GM18505 (cell line): ENCODE data around the gene MAP3K21.

Source experiments
- ATAC-seq: cut with Tn5 transposase; IDR thresholded peaks from one replicate; pipeline ENCODE4 v1.9.1; 2021; ENCODE audit not compliant: unreplicated experiment
- POLR2A ChIP-seq: IDR thresholded peaks from 4 replicates; pipeline ENCODE4 v1.6.1; 2011; ENCODE audit warnings: borderline replicate concordance; ENCODE audit not compliant: insufficient read depth, insufficient read length; ENCODE audit errors: extremely low read depth

Gene MAP3K21

GRCh38 chr1:233433436-233434210 is 106.1 kb downstream of the MAP3K21 start:
- no peak for ATAC-seq
- no peak for TF ChIP-seq POLR2A
